GM21717 (cell line): Measurements from ENCODE around the gene GUCY1A2.

ENCODE experiments used
- ATAC-seq: cut with Tn5 transposase; IDR thresholded peaks from one replicate; pipeline ENCODE4 v1.9.1; 2021; ENCODE audit warnings: mild to moderate bottlenecking, moderate library complexity; ENCODE audit not compliant: unreplicated experiment

The GUCY1A2 gene

GRCh38 chr11:106998116-106998915, 20.0 kb downstream of the GUCY1A2 start:
- ATAC-seq = no peak

GRCh38 chr11:106997227-106997626, 21.0 kb downstream of the GUCY1A2 start:
- no peak for ATAC-seq

- ATAC-seq = no peak
Measured at GRCh38 chr11:106996691-106997090, 21.6 kb downstream of the GUCY1A2 start.

- no peak for ATAC-seq
Measured at GRCh38 chr11:106990331-106990730, 27.9 kb downstream of the GUCY1A2 start.

- ATAC-seq = no peak
Measured at GRCh38 chr11:106989078-106989455, 29.2 kb downstream of the GUCY1A2 start.

- no peak for ATAC-seq
Measured at GRCh38 chr11:106988151-106989077, 29.9 kb downstream of the GUCY1A2 start.

GRCh38 chr11:106986673-106987072, 31.6 kb downstream of the GUCY1A2 start:
- no peak for ATAC-seq

GRCh38 chr11:106986261-106986660, 32.0 kb downstream of the GUCY1A2 start:
- ATAC-seq = no peak

GRCh38 chr11:106983991-106984390, 34.3 kb downstream of the GUCY1A2 start:
- no peak for ATAC-seq

GRCh38 chr11:106983261-106983660, 35.0 kb downstream of the GUCY1A2 start:
- no peak for ATAC-seq

- no peak for ATAC-seq
Measured at GRCh38 chr11:106974831-106975230, 43.4 kb downstream of the GUCY1A2 start.

GRCh38 chr11:106971864-106972263, 46.4 kb downstream of the GUCY1A2 start:
- ATAC-seq = no peak

- ATAC-seq = no peak
Measured at GRCh38 chr11:106969644-106970355, 48.5 kb downstream of the GUCY1A2 start.

- no peak for ATAC-seq
Measured at GRCh38 chr11:106962995-106963394, 55.3 kb downstream of the GUCY1A2 start.

GRCh38 chr11:106961518-106961917, 56.8 kb downstream of the GUCY1A2 start:
- ATAC-seq = no peak

- no peak for ATAC-seq
Measured at GRCh38 chr11:106961048-106961447, 57.2 kb downstream of the GUCY1A2 start.

- no peak for ATAC-seq
Measured at GRCh38 chr11:106959800-106960199, 58.5 kb downstream of the GUCY1A2 start.

GRCh38 chr11:106959386-106959785, 58.9 kb downstream of the GUCY1A2 start:
- ATAC-seq = no peak

- ATAC-seq = no peak
Measured at GRCh38 chr11:106958517-106959248, 59.6 kb downstream of the GUCY1A2 start.

- ATAC-seq = no peak
Measured at GRCh38 chr11:106957030-106957482, 61.2 kb downstream of the GUCY1A2 start.
